ENCODE measurements around the gene DDX46.

- TF ChIP-seq CTCF (conservative IDR thresholded peaks at IDR 0.05) (no peak), EZH2 (IDR thresholded peaks at IDR 0.05; ENCODE audit: low read depth) (no peak)
These were observed 45.2 kb downstream of the DDX46 start for GRCh38 chr5:134803821-134804220.
